Liver (tissue), 9 donors: ENCODE results near the gene TECR. TPM values are rescaled to one million over a fixed set of nuclear protein-coding genes. Genes with fewer than 3 reads are reported as not detected.
"Not testable (repeated sequence)": the region's sequence is repeated elsewhere in the genome, so short reads cannot be mapped to it uniquely, and the experiment has no call there.

Experiments used
- DNase-seq: peaks from one replicate; pipeline ENCODE4 v3.0.0-alpha.2; 2017; ENCODE audit warnings: low spot score
- H3K27ac ChIP-seq, 2 donors: one replicate each; pipeline ENCODE4 v1.7.0; 2013; ENCODE audit warnings: inconsistent platforms in 2 of 2, low read length in 2 of 2, control low read depth in 1 of 2, low read depth in 1 of 2, mild to moderate bottlenecking in 1 of 2
- H3K27me3 ChIP-seq, 4 donors: one replicate each; pipeline versions ENCODE4 v1.6.1 to v1.7.0; 2013; ENCODE audit warnings: low read length in 3 of 4, inconsistent platforms in 1 of 4, mild to moderate bottlenecking in 1 of 4, moderate library complexity in 1 of 4; ENCODE audit not compliant: control insufficient read depth in 4 of 4, insufficient read depth in 4 of 4
- H3K36me3 ChIP-seq, 4 donors: one replicate each; pipeline versions ENCODE4 v1.6.1 to v1.7.0; 2013; ENCODE audit warnings: low read length in 3 of 4, mild to moderate bottlenecking in 3 of 4, low read depth in 1 of 4, moderate library complexity in 1 of 4; ENCODE audit not compliant: control insufficient read depth in 4 of 4, insufficient read depth in 3 of 4
- H3K4me1 ChIP-seq, 4 donors: one replicate each; pipeline versions ENCODE4 v1.6.1 to v1.7.0; 2013; ENCODE audit warnings: low read length in 3 of 4, mild to moderate bottlenecking in 3 of 4, moderate library complexity in 1 of 4; ENCODE audit not compliant: control insufficient read depth in 4 of 4, insufficient read depth in 4 of 4
- H3K4me3 ChIP-seq, 3 donors: one replicate each; pipeline versions ENCODE4 v1.6.1 to v1.7.0; 2013; ENCODE audit warnings: low read length in 3 of 3, control low read depth in 1 of 3, low read depth in 1 of 3, mild to moderate bottlenecking in 1 of 3
- H3K9ac ChIP-seq, 2 donors: one replicate each; pipeline ENCODE4 v1.7.0; 2013; ENCODE audit warnings: low read length in 2 of 2, mild to moderate bottlenecking in 2 of 2, moderate library complexity in 2 of 2, control low read depth in 1 of 2, low read depth in 1 of 2
- H3K9me3 ChIP-seq, 4 donors: one replicate each; pipeline versions ENCODE4 v1.6.1 to v1.7.0; 2013; ENCODE audit warnings: low read length in 3 of 4; ENCODE audit not compliant: control insufficient read depth in 4 of 4
- EGR1 ChIP-seq, 2 donors: IDR thresholded peaks; 2 replicates each; pipeline ENCODE4 v1.6.1; 2016 to 2018; ENCODE audit warnings: antibody characterized with exemption in 2 of 2, low read depth in 2 of 2
- HNF4A ChIP-seq, 2 donors: conservative IDR thresholded peaks; 2 replicates each; pipeline ENCODE4 v1.6.1; 2016; ENCODE audit warnings: antibody characterized with exemption in 2 of 2, mild to moderate bottlenecking in 2 of 2
- MAX ChIP-seq: IDR thresholded peaks from 2 replicates; pipeline ENCODE4 v1.6.1; 2016; ENCODE audit warnings: antibody characterized with exemption
- NR2F2 ChIP-seq: IDR thresholded peaks from 2 replicates; pipeline ENCODE4 v1.6.1; 2016; ENCODE audit warnings: antibody characterized with exemption
- RAD21 ChIP-seq, 2 donors: IDR thresholded peaks; 2 replicates each; pipeline ENCODE4 v1.6.1; 2016; ENCODE audit warnings: antibody characterized with exemption in 2 of 2, mild to moderate bottlenecking in 2 of 2
- REST ChIP-seq: IDR thresholded peaks from 2 replicates; pipeline ENCODE4 v1.6.1; 2016; ENCODE audit warnings: antibody characterized with exemption, mild to moderate bottlenecking
- RXRA ChIP-seq, 2 donors: IDR thresholded peaks; 2 replicates each; pipeline ENCODE4 v1.6.1; 2017 to 2018; ENCODE audit warnings: antibody characterized with exemption in 2 of 2, mild to moderate bottlenecking in 1 of 2
- SP1 ChIP-seq: IDR thresholded peaks from 2 replicates; pipeline ENCODE4 v1.6.1; 2018; ENCODE audit warnings: antibody characterized with exemption, mild to moderate bottlenecking
- ZBTB33 ChIP-seq: IDR thresholded peaks from 2 replicates; pipeline ENCODE4 v1.6.1; 2016; ENCODE audit warnings: antibody characterized with exemption
- WGBS: extraction: QIAGEN DNeasy Blood & Tissue Kit; methylation state at CpG from one replicate; pipeline ENCODE4 v1.1.7; 2013; 5-methylcytosine and 5-hydroxymethylcytosine counted together
- polyA plus RNA-seq, 2 donors: library from polyadenylated mRNA; stranded (reverse) in 1 of 2; unstranded in 1 of 2; fragments of 200-250 nt in 1 of 2; fragments of >200 nt in 1 of 2; fragmentation: Nextera tagmentation in 1 of 2; extraction: Ambion mirVana in 1 of 2; gene quantifications; one replicate each; pipeline versions ENCODE4 v1.2.1 to v1.2.3, GENCODE V29; 2013 to 2015
- total RNA-seq, 2 donors: library from RNA; depleted of rRNA; stranded (reverse); fragments of >200 nt; gene quantifications; one replicate each; pipeline ENCODE4 v1.2.3, GENCODE V29; 2014
- donor health status: healthy.
- donor health status: healthy.
- donor health status: healthy.
- donor health status: healthy.
- donor health status: healthy.

TECR gene
- total and polyA plus RNA-seq, 4 donors, result 26.4 to 157 (median 60.8) TPM

GRCh38 chr19:14550201-14550754 lies 20.9 kb downstream of the TECR start:
- no peaks in the 10 kb centered on the region for H3K9me3 ChIP-seq
- no peaks in the 10 kb centered on the region for H3K27me3 ChIP-seq
- no peak for DNase-seq
- WGBS, result 30% methylated on average over 15 of the region's 15 CpGs
- H3K36me3 ChIP-seq, result no peaks in the 10 kb centered on the region
- peak overlapping the region; percentile 53 to 68 for H3K27ac ChIP-seq
- TF ChIP-seq MAX (peak; percentile 16), NR2F2 (no peak), ZBTB33 (no peak), RAD21 (IDR thresholded peaks at IDR 0.05) (no peak), SP1 (peak; percentile 47), REST (no peak), RXRA (IDR thresholded peaks at IDR 0.05) (peak in 1 of 2 donors; percentile 32), EGR1 (IDR thresholded peaks at IDR 0.05; ENCODE audit: low read depth in 2 of 2) (peak; percentile 36 to 72), HNF4A (conservative IDR thresholded peaks at IDR 0.05) (peak; percentile 52 to 54)
- H3K9ac ChIP-seq, result peak overlapping the region in 1 of 2 donors; percentile 66
- H3K4me3 ChIP-seq, result no peak overlapping the region
- peaks cover 19 to 48% (median 42%) of the 10 kb centered on the region in 4 donors for H3K4me1 ChIP-seq

GRCh38 chr19:14551134-14552005 lies 22.0 kb downstream of the TECR start:
- peak; percentile 74 for DNase-seq
- WGBS, result 67% methylated on average over 12 of the region's 12 CpGs
- not testable (repeated sequence) for H3K9me3 ChIP-seq

GRCh38 chr19:14552006-14552360 lies 22.6 kb downstream of the TECR start:
- H3K27ac ChIP-seq, DNase-seq, H3K9ac ChIP-seq, H3K4me3 ChIP-seq, H3K36me3 ChIP-seq, H3K9me3 ChIP-seq, H3K27me3 ChIP-seq: not testable (repeated sequence)
- 91% methylated on average over 8 of the region's 8 CpGs for WGBS
- peaks cover 24 to 54% (median 42%) of the 10 kb centered on the region in 4 donors for H3K4me1 ChIP-seq

More at GRCh38 chr19:14551134-14552005, 22.0 kb downstream of the TECR start:
- peak overlapping the region in 1 of 2 donors; percentile 54 for H3K27ac ChIP-seq
- H3K4me1 ChIP-seq, result peaks cover 20 to 49% (median 39%) of the 10 kb centered on the region in 4 donors
- H3K4me3 ChIP-seq, H3K27me3 ChIP-seq, H3K36me3 ChIP-seq, H3K9ac ChIP-seq: not testable (repeated sequence)
